Muscle of arm (tissue), 14 donors: Measurements from ENCODE around the gene PDSS2. TPM values are rescaled to one million over a fixed set of nuclear protein-coding genes. Genes with fewer than 3 reads are reported as not detected.
A peak's percentile ranks its signal among the peaks of the same experiment; 100 is the strongest.

ENCODE experiments used
- DNase-seq: peaks from one replicate; pipeline ENCODE4 v3.0.0-alpha.2; 2013
- long read RNA-seq, 11 donors: transcript quantifications; one replicate each; lab custom pipeline, GENCODE V29; 2026
- polyA plus RNA-seq, 12 donors: library from polyadenylated mRNA; unstranded; fragments of 120-200 nt; gene quantifications; one replicate each; pipeline ENCODE4 v1.2.1, GENCODE V29; 2013; ENCODE audit not compliant: insufficient read length in 12 of 12

PDSS2 gene
- polyA plus RNA-seq, result 10 to 100 TPM in 3 of 12 donors, 1 to 10 TPM in 8, not detected in 1; 7.6 to 10.9 (median 8.8) TPM
- long read RNA-seq, donor 1, partial matches to known transcripts, result 0 of 5 reads
- long read RNA-seq, donor 1, other reads (novel, unspliced or antisense), result 0 of 5 reads
- long read RNA-seq, donor 2, partial matches to known transcripts, result 0 of 3 reads
- long read RNA-seq, donor 2, other reads (novel, unspliced or antisense), result 0 of 3 reads
- long read RNA-seq, donor 3, partial matches to known transcripts, result 0 of 1 reads
- long read RNA-seq, donor 3, other reads (novel, unspliced or antisense), result 0 of 1 reads
- long read RNA-seq, donor 4, partial matches to known transcripts, result 0 of 1 reads
- long read RNA-seq, donor 4, other reads (novel, unspliced or antisense), result 0 of 1 reads
- long read RNA-seq, donor 5, partial matches to known transcripts, result 0 of 2 reads
- long read RNA-seq, donor 5, other reads (novel, unspliced or antisense), result 0 of 2 reads
- long read RNA-seq, donor 6, partial matches to known transcripts, result 0 of 1 reads
- long read RNA-seq, donor 6, other reads (novel, unspliced or antisense), result 0 of 1 reads
- long read RNA-seq, donor 7, result 0 reads
- long read RNA-seq, donor 8, partial matches to known transcripts, result 0 of 3 reads
- long read RNA-seq, donor 8, other reads (novel, unspliced or antisense), result 0 of 3 reads
- long read RNA-seq, donor 9, partial matches to known transcripts, result 0 of 1 reads
- long read RNA-seq, donor 9, other reads (novel, unspliced or antisense), result 0 of 1 reads
- long read RNA-seq, donor 10, result 0 reads
- long read RNA-seq, donor 11, partial matches to known transcripts, result 0 of 1 reads
- long read RNA-seq, donor 11, other reads (novel, unspliced or antisense), result 0 of 1 reads

GRCh38 chr6:107459283-107460082 is at the start of gene PDSS2:
PDSS2 (minus strand) TSS chr6:107459564; CDS start chr6:107459285, 279 bp downstream.
- DNase-seq, result peak; percentile 96

- DNase-seq, result no peak
These were observed 46.8 kb upstream of the PDSS2 start for GRCh38 chr6:107506145-107506544.

GRCh38 chr6:107504270-107505026 is 45.1 kb upstream of the PDSS2 start:
- DNase-seq, result no peak

GRCh38 chr6:107496892-107497684 is 37.7 kb upstream of the PDSS2 start:
- no peak for DNase-seq

GRCh38 chr6:107495971-107496370 is 36.6 kb upstream of the PDSS2 start:
- peak; percentile 24 for DNase-seq

- DNase-seq, result peak; percentile 84
These were observed 35.9 kb upstream of the PDSS2 start for GRCh38 chr6:107495196-107495643.

GRCh38 chr6:107493158-107494057 is 34.0 kb upstream of the PDSS2 start:
- peak; percentile 38 for DNase-seq

GRCh38 chr6:107491760-107492660 is 32.6 kb upstream of the PDSS2 start:
- DNase-seq, result peak; percentile 72

GRCh38 chr6:107491138-107491609 is 31.8 kb upstream of the PDSS2 start:
- peak; percentile 87 for DNase-seq

- DNase-seq, result no peak
These were observed 31.3 kb upstream of the PDSS2 start for GRCh38 chr6:107490566-107491137.

GRCh38 chr6:107489636-107490565 is 30.5 kb upstream of the PDSS2 start, which contains the start of gene SOBP:
SOBP (plus strand) TSS chr6:107490117; CDS start chr6:107490617, 500 bp downstream.
- peak; percentile 89 for DNase-seq

GRCh38 chr6:107488875-107489635 is 29.7 kb upstream of the PDSS2 start:
- DNase-seq, result peak; percentile 74

- no peak for DNase-seq
These were observed 29.0 kb upstream of the PDSS2 start for GRCh38 chr6:107488174-107488874.

- no peak for DNase-seq
These were observed 25.8 kb upstream of the PDSS2 start for GRCh38 chr6:107485157-107485556.
